Naive thymus-derived CD4-positive, alpha-beta T cell (primary cell): Measurements from ENCODE around the gene ERICH6. TPM values are rescaled to one million over a fixed set of nuclear protein-coding genes. Genes with fewer than 3 reads are reported as not detected.
A peak's percentile ranks its signal among the peaks of the same experiment; 100 is the strongest.

ENCODE experiments used
- ATAC-seq: fragments of 150-1000 bp; cut with Tn5 transposase; 2 replicates; pipeline ENCODE4 v1.10.0; 2021; ENCODE audit warnings: mild to moderate bottlenecking, moderate library complexity
- CTCF ChIA-PET: fragments of 350-600 bp; sonication (Branson Sonifier 250); formaldehyde crosslinking; loops from one replicate; lab custom pipeline; 2021; ENCODE audit warnings: antibody characterized with exemption; lab: Charles Lee
- POLR2A ChIA-PET: fragments of 350-600 bp; sonication (Branson Sonifier 250); formaldehyde crosslinking; loops from one replicate; lab custom pipeline; 2021; ENCODE audit warnings: antibody characterized with exemption, inconsistent platforms; lab: Charles Lee
- DNase-seq, 9 donors: peaks; one replicate each; pipeline versions ENCODE4 v3.0.0 to v3.0.0-alpha.2; 2020 to 2022; ENCODE audit warnings: mixed read lengths in 1 of 9
- H3K27ac ChIP-seq: one replicate; pipeline ENCODE4 v1.7.0; 2013; ENCODE audit warnings: mild to moderate bottlenecking, low read depth, low read length, moderate library complexity
- H3K27me3 ChIP-seq, 2 donors: one replicate each; pipeline ENCODE4 v1.7.0; 2013; ENCODE audit warnings: low read length in 2 of 2, mild to moderate bottlenecking in 2 of 2, moderate library complexity in 2 of 2; ENCODE audit not compliant: control insufficient read depth in 2 of 2, insufficient read depth in 2 of 2
- H3K36me3 ChIP-seq, 3 experiments: 1 replicate in 2 of 3; 2 replicates in 1 of 3; pipeline ENCODE4 v1.7.0; 2013; ENCODE audit warnings: low read length in 3 of 3, mild to moderate bottlenecking in 3 of 3, moderate library complexity in 1 of 3; ENCODE audit not compliant: insufficient read depth in 3 of 3, control insufficient read depth in 2 of 3
- H3K4me1 ChIP-seq, 2 donors: one replicate each; pipeline ENCODE4 v1.7.0; 2013; ENCODE audit warnings: low read length in 2 of 2, mild to moderate bottlenecking in 2 of 2, moderate library complexity in 1 of 2; ENCODE audit not compliant: control insufficient read depth in 2 of 2, insufficient read depth in 2 of 2
- H3K4me3 ChIP-seq: 2 replicates; pipeline ENCODE4 v1.7.0; 2013; ENCODE audit warnings: mild to moderate bottlenecking, low read length
- H3K9me3 ChIP-seq, 3 experiments: 1 replicate in 2 of 3; 2 replicates in 1 of 3; pipeline ENCODE4 v1.7.0; 2013; ENCODE audit warnings: low read length in 3 of 3; ENCODE audit not compliant: control insufficient read depth in 2 of 3
- H3K27ac Mint-ChIP-seq, 9 donors: one replicate each; pipeline ENCODE4 v1.8.0; 2020 to 2022; ENCODE audit warnings: mixed read lengths in 9 of 9, mild to moderate bottlenecking in 8 of 9, moderate library complexity in 5 of 9, inconsistent platforms in 2 of 9
- H3K27me3 Mint-ChIP-seq, 5 donors: one replicate each; pipeline ENCODE4 v1.8.0; 2021 to 2022; ENCODE audit warnings: mixed read lengths in 5 of 5, mild to moderate bottlenecking in 1 of 5
- H3K36me3 Mint-ChIP-seq, 5 donors: one replicate each; pipeline ENCODE4 v1.8.0; 2020 to 2022; ENCODE audit warnings: mixed read lengths in 5 of 5, mild to moderate bottlenecking in 3 of 5, inconsistent platforms in 1 of 5
- H3K4me1 Mint-ChIP-seq, 7 donors: one replicate each; pipeline ENCODE4 v1.8.0; 2020 to 2022; ENCODE audit warnings: mixed read lengths in 7 of 7, mild to moderate bottlenecking in 3 of 7, inconsistent platforms in 1 of 7
- H3K4me3 Mint-ChIP-seq, 10 donors: one replicate each; pipeline ENCODE4 v1.8.0; 2020 to 2022; ENCODE audit warnings: mild to moderate bottlenecking in 10 of 10, mixed read lengths in 10 of 10, moderate library complexity in 6 of 10, inconsistent platforms in 2 of 10
- H3K9me3 Mint-ChIP-seq, 11 donors: one replicate each; pipeline ENCODE4 v1.8.0; 2020 to 2022; ENCODE audit warnings: mixed read lengths in 11 of 11, mild to moderate bottlenecking in 4 of 11, inconsistent platforms in 1 of 11, moderate library complexity in 1 of 11
- intact Hi-C, 2 donors: fragments of 100-400 bp; cut with micrococcal nuclease; formaldehyde crosslinking; loops; one replicate each; pipeline ENCODE4 v1.15.1; 2023
- polyA plus RNA-seq, 2 donors: library from polyadenylated mRNA; unstranded; fragments of 300-500 nt; fragmentation: Illumina TruSeq; gene quantifications; one replicate each; pipeline ENCODE4 v1.2.3, GENCODE V29; 2021
- total RNA-seq, 6 experiments: library from RNA in 5 of 6; stranded (reverse) in 5 of 6; gene quantifications; 1 replicate in 5 of 6; 2 replicates in 1 of 6; pipeline ENCODE4 v1.2.3 and lab custom pipeline; 2021 to 2026

ERICH6 gene
- total and polyA plus RNA-seq, 7 experiments from 2014 or later, result 0.24 to 1.4 (median 0.53) TPM; not detected in 2

GRCh38 chr3:150635526-150635925, 68.2 kb downstream of the ERICH6 start:
- intact Hi-C loops, result loop anchor here in 1 of 2 donors (5.0 to 10.0 kb wide), 2 partner anchors 33 to 229 kb away; partner anchors contain the start of gene SELENOT
- no peaks in the 10 kb centered on the region for H3K9me3 Mint-ChIP-seq

GRCh38 chr3:150635076-150635475, 68.6 kb downstream of the ERICH6 start:
- Histone ChIP-seq H3K36me3 (no peaks in the 10 kb centered on the region), H3K4me1 (peaks cover 12 to 13% of the 10 kb centered on the region in 2 donors), H3K9me3 (no peaks in the 10 kb centered on the region), H3K4me3 (no peak overlapping the region), H3K27ac (no peak overlapping the region), H3K27me3 (no peaks in the 10 kb centered on the region)
- DNase-seq (no peak), ATAC-seq (peak; percentile 28)
- peak overlapping the region in 7 of 10 donors; percentile 6 to 64 (median 37) for H3K4me3 Mint-ChIP-seq
- intact Hi-C loops, result loop anchor here in 1 of 2 donors (5.0 to 10.0 kb wide), 2 partner anchors 33 to 230 kb away; partner anchors contain the start of gene SELENOT
- H3K27ac Mint-ChIP-seq, result peak overlapping the region in 8 of 9 donors; percentile 12 to 79 (median 36)
- peaks cover 0 to 9% (median 4%) of the 10 kb centered on the region in 5 donors for H3K36me3 Mint-ChIP-seq
- H3K27me3 Mint-ChIP-seq, result no peaks in the 10 kb centered on the region
- peaks cover 10 to 34% (median 27%) of the 10 kb centered on the region in 7 donors for H3K4me1 Mint-ChIP-seq
- no peaks in the 10 kb centered on the region for H3K9me3 Mint-ChIP-seq
- ChIA-PET CTCF (interaction anchor here (0.6 kb wide), 1 partner anchor 205 kb away, joined by 3 read pairs; no protein-coding TSS in a partner anchor), POLR2A (interaction anchor here (0.5 to 1.5 kb wide), 4 partner anchors 32 to 300 kb away, joined by 3 to 13 read pairs (median 3); partner anchors contain the start of genes EIF2A and SERP1)

More at GRCh38 chr3:150635526-150635925, 68.2 kb downstream of the ERICH6 start:
- CTCF ChIA-PET, result interaction anchor here (0.6 kb wide), 1 partner anchor 206 kb away, joined by 3 read pairs; no protein-coding TSS in a partner anchor
- no peaks in the 10 kb centered on the region for H3K27me3 ChIP-seq
- no peaks in the 10 kb centered on the region for H3K27me3 Mint-ChIP-seq
- H3K9me3 ChIP-seq, result no peaks in the 10 kb centered on the region
- H3K36me3 Mint-ChIP-seq, result peaks cover 0 to 7% (median 4%) of the 10 kb centered on the region in 5 donors
- peaks cover 10 to 34% (median 27%) of the 10 kb centered on the region in 7 donors for H3K4me1 Mint-ChIP-seq
- H3K4me1 ChIP-seq, result peaks cover 12 to 13% of the 10 kb centered on the region in 2 donors
- H3K36me3 ChIP-seq, result no peaks in the 10 kb centered on the region
- ATAC-seq (peak; percentile 83), DNase-seq (peak in 4 of 9 donors; percentile 7 to 19 (median 10))
- H3K27ac ChIP-seq, result no peak overlapping the region
- H3K4me3 Mint-ChIP-seq, result peak overlapping the region in 9 of 10 donors; percentile 6 to 64 (median 37)
- H3K4me3 ChIP-seq, result no peak overlapping the region
- POLR2A ChIA-PET, result interaction anchor here (0.5 to 1.5 kb wide), 5 partner anchors 33 to 301 kb away, joined by 3 to 13 read pairs (median 3); partner anchors contain the start of genes EIF2A and SERP1
- H3K27ac Mint-ChIP-seq, result peak overlapping the region in 7 of 9 donors; percentile 12 to 79 (median 41)

GRCh38 chr3:150631515-150632221, 72.1 kb downstream of the ERICH6 start:
- H3K36me3 ChIP-seq, result peaks cover 0 to 10% (median 8%) of the 10 kb centered on the region in 3 experiments
- Mint-ChIP-seq H3K9me3 (no peaks in the 10 kb centered on the region), H3K4me3 (no peak overlapping the region), H3K36me3 (peaks cover 0 to 22% (median 15%) of the 10 kb centered on the region in 5 donors), H3K4me1 (peaks cover 9 to 32% (median 26%) of the 10 kb centered on the region in 7 donors), H3K27ac (peak overlapping the region in 6 of 9 donors; percentile 6 to 42 (median 20)), H3K27me3 (no peaks in the 10 kb centered on the region)
- no peak for ATAC-seq
- peaks cover 12 to 13% of the 10 kb centered on the region in 2 donors for H3K4me1 ChIP-seq
- POLR2A ChIA-PET, result no interaction called here
- intact Hi-C loops, result loop anchor here in 1 of 2 donors (10.0 kb wide), 1 partner anchor 233 kb away; no protein-coding TSS in a partner anchor
- no peaks in the 10 kb centered on the region for H3K9me3 ChIP-seq
- no peak overlapping the region for H3K27ac ChIP-seq
- H3K27me3 ChIP-seq, result no peaks in the 10 kb centered on the region
- DNase-seq, result no peak
- CTCF ChIA-PET, result no interaction called here
- H3K4me3 ChIP-seq, result no peak overlapping the region

GRCh38 chr3:150627557-150627956, 76.2 kb downstream of the ERICH6 start:
- ATAC-seq, result no peak
- H3K4me3 ChIP-seq, result no peak overlapping the region
- Mint-ChIP-seq H3K27ac (peak overlapping the region in 1 of 9 donors; percentile 63), H3K4me3 (no peak overlapping the region), H3K36me3 (peaks cover 9 to 36% (median 28%) of the 10 kb centered on the region in 5 donors), H3K4me1 (peaks cover 7 to 21% (median 9%) of the 10 kb centered on the region in 7 donors), H3K9me3 (no peaks in the 10 kb centered on the region), H3K27me3 (no peaks in the 10 kb centered on the region)
- H3K9me3 ChIP-seq, result no peaks in the 10 kb centered on the region
- intact Hi-C loops, result no loop called here
- CTCF ChIA-PET, result interaction anchor here (1.1 kb wide), 1 partner anchor 8 kb away, joined by 3 read pairs; no protein-coding TSS in a partner anchor
- H3K27me3 ChIP-seq, result no peaks in the 10 kb centered on the region
- H3K36me3 ChIP-seq, result peaks cover 4 to 28% (median 18%) of the 10 kb centered on the region in 3 experiments
- DNase-seq, result no peak
- H3K4me1 ChIP-seq, result no peaks in the 10 kb centered on the region
- POLR2A ChIA-PET, result no interaction called here
- no peak overlapping the region for H3K27ac ChIP-seq

DNA sequence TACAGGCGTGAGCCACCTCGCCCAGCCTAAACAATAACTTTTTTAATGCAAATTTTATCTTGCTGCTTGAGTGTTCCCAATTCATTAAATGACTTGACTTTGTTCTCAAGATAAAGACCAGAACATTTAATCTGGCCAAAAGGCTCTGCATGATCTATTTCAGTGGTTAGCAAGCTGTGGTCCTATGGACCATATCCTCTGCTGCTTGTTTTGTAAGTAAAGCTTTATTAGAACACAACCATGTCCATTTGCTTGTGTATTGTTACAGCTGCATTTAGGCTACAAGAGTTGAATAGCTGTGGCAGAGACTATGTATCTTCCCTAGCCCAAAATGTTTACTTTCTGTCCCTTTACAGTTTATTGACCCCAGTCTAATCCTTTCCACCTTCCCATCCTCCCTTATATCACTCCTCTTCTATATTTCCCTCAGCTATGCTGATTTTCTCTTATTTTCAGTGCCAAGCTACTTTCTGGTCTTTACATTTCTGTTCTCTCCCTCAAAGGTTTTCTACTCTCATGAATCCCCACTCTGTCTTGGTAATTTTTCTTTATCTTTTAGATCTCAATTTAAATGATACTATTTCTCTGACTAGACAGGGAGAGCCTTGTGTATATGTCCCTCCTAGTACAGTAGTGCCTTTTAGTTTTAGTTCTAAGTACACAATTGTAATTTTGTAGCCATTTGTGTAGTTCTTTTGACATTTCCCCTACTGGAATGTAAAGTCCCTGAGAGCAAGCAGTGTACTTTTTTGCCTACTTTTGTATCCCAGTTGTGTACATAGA, 77.4 kb downstream of the ERICH6 start:
- H3K4me1 Mint-ChIP-seq, result peaks cover 10 to 30% (median 19%) of the 10 kb centered on the region in 7 donors
- peaks cover 0 to 7% of the 10 kb centered on the region in 2 donors for H3K4me1 ChIP-seq
- no peaks in the 10 kb centered on the region for H3K9me3 ChIP-seq
- intact Hi-C loops, result no loop called here
- no peaks in the 10 kb centered on the region for H3K9me3 Mint-ChIP-seq
- DNase-seq (no peak), ATAC-seq (no peak)
- POLR2A ChIA-PET, result interaction anchor here (0.6 kb wide), 1 partner anchor 189 kb away, joined by 5 read pairs; no protein-coding TSS in a partner anchor
- no peak overlapping the region for H3K4me3 ChIP-seq
- H3K27me3 ChIP-seq, result no peaks in the 10 kb centered on the region
- no peak overlapping the region for H3K27ac ChIP-seq
- peaks cover 4 to 28% (median 18%) of the 10 kb centered on the region in 3 experiments for H3K36me3 ChIP-seq
- H3K27me3 Mint-ChIP-seq, result no peaks in the 10 kb centered on the region
- H3K27ac Mint-ChIP-seq, result peak overlapping the region in 2 of 9 donors; percentile 12 to 22
- H3K4me3 Mint-ChIP-seq, result no peak overlapping the region
- CTCF ChIA-PET, result no interaction called here
- H3K36me3 Mint-ChIP-seq, result peaks cover 9 to 36% (median 27%) of the 10 kb centered on the region in 5 donors

DNA sequence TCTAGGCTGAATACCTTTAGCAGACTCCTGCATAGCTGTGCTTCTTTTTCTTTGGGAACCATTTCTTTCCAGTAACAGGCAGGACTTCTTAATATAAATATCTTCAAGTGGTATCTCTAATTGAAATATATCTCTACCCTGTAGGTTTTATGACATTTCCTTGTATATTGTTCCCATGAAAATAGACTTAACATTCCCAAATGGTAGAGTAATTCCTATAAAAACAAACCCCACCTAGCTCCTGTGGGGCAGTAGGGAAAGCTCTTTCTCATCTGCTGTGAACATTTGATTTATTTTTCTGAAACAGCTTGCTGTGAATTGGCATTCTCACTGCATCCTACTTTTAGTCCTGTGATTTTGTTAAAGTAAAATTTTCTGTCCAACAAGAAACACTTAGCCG, 79.8 kb downstream of the ERICH6 start:
- Mint-ChIP-seq H3K4me1 (peaks cover 21 to 50% (median 39%) of the 10 kb centered on the region in 7 donors), H3K36me3 (peaks cover 9 to 36% (median 21%) of the 10 kb centered on the region in 5 donors), H3K27ac (peak overlapping the region in 4 of 9 donors; percentile 45 to 67 (median 54)), H3K27me3 (no peaks in the 10 kb centered on the region), H3K9me3 (no peaks in the 10 kb centered on the region), H3K4me3 (no peak overlapping the region)
- H3K4me3 ChIP-seq, result no peak overlapping the region
- peaks cover 4 to 28% (median 18%) of the 10 kb centered on the region in 3 experiments for H3K36me3 ChIP-seq
- no peaks in the 10 kb centered on the region for H3K9me3 ChIP-seq
- no peaks in the 10 kb centered on the region for H3K27me3 ChIP-seq
- DNase-seq, result no peak
- ATAC-seq, result no peak
- CTCF ChIA-PET, result interaction anchor here (0.8 kb wide), 1 partner anchor 15 kb away, joined by 3 read pairs; no protein-coding TSS in a partner anchor
- peaks cover 7 to 17% of the 10 kb centered on the region in 2 donors for H3K4me1 ChIP-seq
- no peak overlapping the region for H3K27ac ChIP-seq
- POLR2A ChIA-PET, result interaction anchor here (0.5 kb wide), 1 partner anchor 216 kb away, joined by 3 read pairs; the partner anchor contains the start of gene TSC22D2
- intact Hi-C loops, result loop anchor here in 1 of 2 donors (2.0 kb wide), 1 partner anchor 13 kb away; no protein-coding TSS in a partner anchor
